ENCODE data around the gene ARID1B. TPM values are rescaled to one million over a fixed set of nuclear protein-coding genes. Genes with fewer than 3 reads are reported as not detected.

The ARID1B gene
- total and polyA plus RNA-seq, 7 donors: 8.4 to 115 (median 69.6) TPM

DNA sequence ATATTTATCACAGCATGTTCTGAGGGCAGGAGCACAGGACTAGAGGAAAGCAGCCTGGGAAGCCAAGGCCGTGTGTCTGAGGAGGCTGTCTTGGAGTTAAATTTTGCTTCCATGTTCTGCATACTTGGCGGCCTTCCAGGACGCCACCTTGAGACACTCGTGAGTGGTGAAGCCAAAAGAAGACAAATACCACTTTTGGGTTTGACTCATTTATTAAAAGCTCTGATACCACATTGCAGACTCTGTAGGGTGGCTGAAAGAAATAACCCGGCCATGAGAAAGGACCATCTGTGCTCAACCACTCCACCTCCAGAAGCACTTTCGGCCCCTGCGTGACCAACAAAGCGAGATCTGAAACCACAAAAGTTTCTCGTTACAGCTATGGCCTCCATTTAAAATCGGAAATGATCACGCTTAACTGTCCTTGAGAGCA, 426.1 kb downstream of the ARID1B start:
- Histone ChIP-seq H3K36me3 (peaks cover 20 to 80% (median 46%) of the 10 kb centered on the region in 4 donors), H3K4me3 (no peak overlapping the region), H3K4me1 (peaks cover 0 to 9% (median 6%) of the 10 kb centered on the region in 4 donors), H3K27me3 (no peaks in the 10 kb centered on the region), H3K27ac (no peak overlapping the region), H3K9me3 (no peaks in the 10 kb centered on the region)
- no peak for TF ChIP-seq EP300 (IDR thresholded peaks at IDR 0.05)
- TF ChIP-seq POLR2AphosphoS5 (IDR thresholded peaks at IDR 0.05): no peak
- TF ChIP-seq POLR2A (IDR thresholded peaks at IDR 0.05): no peak
- TF ChIP-seq, protein P1, sequence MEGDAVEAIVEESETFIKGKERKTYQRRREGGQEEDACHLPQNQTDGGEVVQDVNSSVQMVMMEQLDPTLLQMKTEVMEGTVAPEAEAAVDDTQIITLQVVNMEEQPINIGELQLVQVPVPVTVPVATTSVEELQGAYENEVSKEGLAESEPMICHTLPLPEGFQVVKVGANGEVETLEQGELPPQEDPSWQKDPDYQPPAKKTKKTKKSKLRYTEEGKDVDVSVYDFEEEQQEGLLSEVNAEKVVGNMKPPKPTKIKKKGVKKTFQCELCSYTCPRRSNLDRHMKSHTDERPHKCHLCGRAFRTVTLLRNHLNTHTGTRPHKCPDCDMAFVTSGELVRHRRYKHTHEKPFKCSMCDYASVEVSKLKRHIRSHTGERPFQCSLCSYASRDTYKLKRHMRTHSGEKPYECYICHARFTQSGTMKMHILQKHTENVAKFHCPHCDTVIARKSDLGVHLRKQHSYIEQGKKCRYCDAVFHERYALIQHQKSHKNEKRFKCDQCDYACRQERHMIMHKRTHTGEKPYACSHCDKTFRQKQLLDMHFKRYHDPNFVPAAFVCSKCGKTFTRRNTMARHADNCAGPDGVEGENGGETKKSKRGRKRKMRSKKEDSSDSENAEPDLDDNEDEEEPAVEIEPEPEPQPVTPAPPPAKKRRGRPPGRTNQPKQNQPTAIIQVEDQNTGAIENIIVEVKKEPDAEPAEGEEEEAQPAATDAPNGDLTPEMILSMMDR (IDR thresholded peaks at IDR 0.05): no peak
- no peak for DNase-seq
- WGBS, 2 donors: 68 to 80% methylated on average over 11 of the region's 11 CpGs
- intact Hi-C loops (cut with DNase I): no loop called here

DNA sequence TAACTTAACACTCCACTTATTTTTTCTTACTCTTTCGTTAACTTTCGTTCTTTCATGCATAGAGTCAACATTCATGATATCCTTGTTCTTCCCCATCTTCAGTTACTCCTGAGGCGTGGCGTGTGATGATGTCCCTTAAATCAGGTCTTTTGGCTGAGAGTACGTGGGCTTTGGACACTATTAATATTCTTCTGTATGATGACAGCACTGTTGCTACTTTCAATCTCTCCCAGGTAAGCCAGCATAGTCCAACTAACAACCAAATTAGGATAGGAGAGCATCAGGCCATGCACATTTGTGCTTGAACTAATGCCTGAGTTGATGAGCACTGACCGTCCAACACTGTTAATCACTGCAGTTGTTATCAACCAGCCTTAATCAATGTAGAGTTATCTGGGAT, 426.6 kb downstream of the ARID1B start:
- H3K27ac ChIP-seq: no peak overlapping the region
- intact Hi-C loops (cut with DNase I): no loop called here
- no peak for DNase-seq
- H3K27me3 ChIP-seq: no peaks in the 10 kb centered on the region
- H3K9me3 ChIP-seq: no peaks in the 10 kb centered on the region
- H3K4me1 ChIP-seq: peaks cover 0 to 5% (median 1%) of the 10 kb centered on the region in 4 donors
- WGBS, 2 donors: 70 to 86% methylated on average over 6 of the region's 6 CpGs
- peaks cover 20 to 82% (median 46%) of the 10 kb centered on the region in 4 donors for H3K36me3 ChIP-seq
- TF ChIP-seq EP300 (IDR thresholded peaks at IDR 0.05): no peak
- H3K4me3 ChIP-seq: no peak overlapping the region

DNA sequence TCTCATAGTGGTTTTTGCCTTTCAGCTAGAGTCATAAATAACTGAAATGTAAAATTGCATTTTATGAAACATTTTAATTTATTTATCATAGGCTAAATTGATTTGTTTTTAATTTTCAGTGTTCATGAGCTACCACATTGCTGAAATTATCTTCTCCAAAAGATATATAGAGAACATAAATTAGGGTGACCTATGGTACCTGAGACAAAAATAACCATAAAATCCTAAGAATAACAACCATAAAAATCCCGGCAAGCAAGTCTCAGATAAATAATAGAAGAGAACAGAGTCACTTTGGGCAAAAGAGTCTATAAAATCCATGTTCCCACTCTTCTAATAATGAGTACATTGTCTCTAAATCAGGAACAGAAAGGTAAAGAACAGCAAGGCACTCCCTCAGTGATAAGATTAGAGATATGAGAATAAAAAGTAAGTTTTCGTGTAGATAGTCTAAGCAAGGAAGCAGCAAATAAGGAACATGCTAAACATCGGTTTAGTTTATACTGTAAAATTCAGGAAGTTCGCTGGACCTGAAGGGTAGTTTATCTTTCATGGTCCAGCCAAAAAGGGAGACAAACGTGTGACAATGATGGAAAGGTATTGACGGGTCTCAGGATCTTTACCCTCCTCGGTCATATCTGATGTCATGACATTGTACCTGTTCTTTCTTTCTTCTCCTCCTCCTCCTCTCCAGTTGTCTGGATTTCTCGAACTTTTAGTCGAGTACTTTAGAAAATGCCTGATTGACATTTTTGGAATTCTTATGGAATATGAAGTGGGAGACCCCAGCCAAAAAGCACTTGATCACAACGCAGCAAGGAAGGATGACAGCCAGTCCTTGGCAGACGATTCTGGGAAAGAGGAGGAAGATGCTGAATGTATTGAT, 428.5 kb downstream of the ARID1B start:
- Histone ChIP-seq H3K4me1 (no peaks in the 10 kb centered on the region), H3K27ac (no peak overlapping the region), H3K27me3 (no peaks in the 10 kb centered on the region), H3K4me3 (no peak overlapping the region), H3K9me3 (no peaks in the 10 kb centered on the region), H3K36me3 (peaks cover 17 to 75% (median 39%) of the 10 kb centered on the region in 4 donors)
- no peak for DNase-seq
- TF ChIP-seq POLR2AphosphoS5 (IDR thresholded peaks at IDR 0.05) (no peak), POLR2A (IDR thresholded peaks at IDR 0.05) (no peak)
- TF ChIP-seq, protein P1 (IDR thresholded peaks at IDR 0.05): no peak
- WGBS, 2 donors: 39 to 75% methylated on average over 11 of the region's 11 CpGs
- intact Hi-C loops (cut with DNase I): no loop called here

DNA sequence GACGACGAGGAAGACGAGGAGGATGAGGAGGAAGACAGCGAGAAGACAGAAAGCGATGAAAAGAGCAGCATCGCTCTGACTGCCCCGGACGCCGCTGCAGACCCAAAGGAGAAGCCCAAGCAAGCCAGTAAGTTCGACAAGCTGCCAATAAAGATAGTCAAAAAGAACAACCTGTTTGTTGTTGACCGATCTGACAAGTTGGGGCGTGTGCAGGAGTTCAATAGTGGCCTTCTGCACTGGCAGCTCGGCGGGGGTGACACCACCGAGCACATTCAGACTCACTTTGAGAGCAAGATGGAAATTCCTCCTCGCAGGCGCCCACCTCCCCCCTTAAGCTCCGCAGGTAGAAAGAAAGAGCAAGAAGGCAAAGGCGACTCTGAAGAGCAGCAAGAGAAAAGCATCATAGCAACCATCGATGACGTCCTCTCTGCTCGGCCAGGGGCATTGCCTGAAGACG, 429.2 kb downstream of the ARID1B start:
- Histone ChIP-seq H3K27ac (no peak overlapping the region), H3K36me3 (peaks cover 13 to 68% (median 32%) of the 10 kb centered on the region in 4 donors), H3K4me3 (no peak overlapping the region), H3K4me1 (no peaks in the 10 kb centered on the region), H3K27me3 (no peaks in the 10 kb centered on the region), H3K9me3 (no peaks in the 10 kb centered on the region)
- no peak for DNase-seq
- intact Hi-C loops (cut with DNase I): no loop called here
- 96 to 97% methylated on average over 23 of the region's 23 CpGs for WGBS, 2 donors
- no peak for TF ChIP-seq EP300 (IDR thresholded peaks at IDR 0.05)
- TF ChIP-seq POLR2AphosphoS5 (IDR thresholded peaks at IDR 0.05): no peak
- TF ChIP-seq, protein P1 (IDR thresholded peaks at IDR 0.05): no peak
- TF ChIP-seq POLR2A (IDR thresholded peaks at IDR 0.05): no peak

DNA sequence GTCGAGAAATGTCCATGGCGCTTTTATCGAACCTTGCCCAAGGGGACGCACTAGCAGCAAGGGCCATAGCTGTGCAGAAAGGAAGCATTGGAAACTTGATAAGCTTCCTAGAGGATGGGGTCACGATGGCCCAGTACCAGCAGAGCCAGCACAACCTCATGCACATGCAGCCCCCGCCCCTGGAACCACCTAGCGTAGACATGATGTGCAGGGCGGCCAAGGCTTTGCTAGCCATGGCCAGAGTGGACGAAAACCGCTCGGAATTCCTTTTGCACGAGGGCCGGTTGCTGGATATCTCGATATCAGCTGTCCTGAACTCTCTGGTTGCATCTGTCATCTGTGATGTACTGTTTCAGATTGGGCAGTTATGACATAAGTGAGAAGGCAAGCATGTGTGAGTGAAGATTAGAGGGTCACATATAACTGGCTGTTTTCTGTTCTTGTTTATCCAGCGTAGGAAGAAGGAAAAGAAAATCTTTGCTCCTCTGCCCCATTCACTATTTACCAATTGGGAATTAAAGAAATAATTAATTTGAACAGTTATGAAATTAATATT, 430.4 kb downstream of the ARID1B start:
- intact Hi-C loops (cut with DNase I): no loop called here
- no peak for DNase-seq
- WGBS, 2 donors: 98% methylated on average over 15 of the region's 15 CpGs
- Histone ChIP-seq H3K36me3 (peaks cover 13 to 57% (median 26%) of the 10 kb centered on the region in 4 donors), H3K27ac (no peak overlapping the region), H3K4me1 (no peaks in the 10 kb centered on the region), H3K27me3 (no peaks in the 10 kb centered on the region), H3K4me3 (no peak overlapping the region), H3K9me3 (no peaks in the 10 kb centered on the region)
- TF ChIP-seq, protein P1 (IDR thresholded peaks at IDR 0.05): no peak
- no peak for TF ChIP-seq POLR2AphosphoS5 (IDR thresholded peaks at IDR 0.05)
- TF ChIP-seq POLR2A (IDR thresholded peaks at IDR 0.05): no peak
- no peak for TF ChIP-seq EP300 (IDR thresholded peaks at IDR 0.05)
